NB4 (cell line): Measurements from ENCODE around the gene RPL19.

Source experiments
- DNase-seq: peaks from one replicate; pipeline ENCODE4 v3.0.0; 2010; ENCODE audit warnings: low read depth
- H3K4me3 ChIP-seq: one replicate; pipeline ENCODE4 v1.5.1; 2011; ENCODE audit warnings: mild to moderate bottlenecking, low read depth, low read length, moderate library complexity
- MYC ChIP-seq: IDR thresholded peaks from 2 replicates; pipeline ENCODE4 v1.6.1; 2011; ENCODE audit warnings: low read depth, low read length
- POLR2A ChIP-seq: IDR thresholded peaks from 2 replicates; pipeline ENCODE4 v1.6.1; 2011; ENCODE audit warnings: mild to moderate bottlenecking; ENCODE audit not compliant: insufficient read length; ENCODE audit errors: extremely low read depth
- TF ChIP-seq, protein P1 (sequence below): IDR thresholded peaks from one replicate; pipeline ENCODE4 v1.5.1; 2012; ENCODE audit warnings: low read depth, low read length
- TF ChIP-seq, protein P2 (sequence below): IDR thresholded peaks from 2 replicates; pipeline ENCODE4 v1.6.1; 2011; ENCODE audit warnings: low read depth, low read length

Gene RPL19

DNA sequence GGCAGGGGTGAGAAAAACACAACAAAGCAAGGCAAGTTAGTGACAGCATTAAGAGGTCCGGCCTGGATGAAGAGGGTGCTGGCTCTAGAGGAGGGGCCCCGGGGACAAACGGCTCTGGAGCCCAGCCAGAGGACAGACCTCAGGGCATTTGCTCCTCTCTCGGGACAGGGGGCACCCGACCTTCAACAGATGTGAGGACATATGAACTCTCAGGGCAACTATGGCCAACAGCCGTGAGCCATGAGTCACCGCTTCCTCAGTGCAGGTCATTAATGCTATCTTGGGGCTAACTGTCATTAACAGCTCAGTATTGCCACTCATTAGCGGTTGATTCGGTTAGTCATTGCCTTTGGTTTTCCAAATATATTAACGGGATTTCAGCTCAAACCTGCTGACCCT is 24.4 kb upstream of the RPL19 start:
- TF ChIP-seq POLR2A: no peak
- TF ChIP-seq MYC: peak; percentile 11; the same call in 1 of the 2 replicates

DNA sequence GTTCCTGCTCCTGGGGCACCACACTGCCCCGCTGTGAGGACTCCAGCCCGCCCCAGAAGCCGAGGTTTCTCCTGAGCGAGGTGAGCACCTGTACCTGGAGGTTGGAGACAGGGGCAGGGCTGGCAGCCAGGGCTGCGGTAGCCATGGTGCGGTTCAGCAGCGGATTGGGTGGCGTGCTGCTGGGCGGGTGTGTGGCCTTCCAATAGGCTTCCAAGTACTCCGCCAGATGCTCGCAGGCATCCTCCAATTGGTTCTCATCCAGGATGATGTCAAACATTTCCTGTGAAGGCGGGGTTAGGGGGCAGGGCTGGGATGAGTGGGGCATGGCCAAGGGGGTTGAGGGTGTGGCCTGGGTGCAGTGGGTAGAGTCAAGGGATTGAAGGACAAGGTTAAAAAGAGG is 22.8 kb upstream of the RPL19 start:
- DNase-seq: peak; percentile 68
- H3K4me3 ChIP-seq: no peak overlapping the region
- no peak for TF ChIP-seq POLR2A
- TF ChIP-seq, protein P1, sequence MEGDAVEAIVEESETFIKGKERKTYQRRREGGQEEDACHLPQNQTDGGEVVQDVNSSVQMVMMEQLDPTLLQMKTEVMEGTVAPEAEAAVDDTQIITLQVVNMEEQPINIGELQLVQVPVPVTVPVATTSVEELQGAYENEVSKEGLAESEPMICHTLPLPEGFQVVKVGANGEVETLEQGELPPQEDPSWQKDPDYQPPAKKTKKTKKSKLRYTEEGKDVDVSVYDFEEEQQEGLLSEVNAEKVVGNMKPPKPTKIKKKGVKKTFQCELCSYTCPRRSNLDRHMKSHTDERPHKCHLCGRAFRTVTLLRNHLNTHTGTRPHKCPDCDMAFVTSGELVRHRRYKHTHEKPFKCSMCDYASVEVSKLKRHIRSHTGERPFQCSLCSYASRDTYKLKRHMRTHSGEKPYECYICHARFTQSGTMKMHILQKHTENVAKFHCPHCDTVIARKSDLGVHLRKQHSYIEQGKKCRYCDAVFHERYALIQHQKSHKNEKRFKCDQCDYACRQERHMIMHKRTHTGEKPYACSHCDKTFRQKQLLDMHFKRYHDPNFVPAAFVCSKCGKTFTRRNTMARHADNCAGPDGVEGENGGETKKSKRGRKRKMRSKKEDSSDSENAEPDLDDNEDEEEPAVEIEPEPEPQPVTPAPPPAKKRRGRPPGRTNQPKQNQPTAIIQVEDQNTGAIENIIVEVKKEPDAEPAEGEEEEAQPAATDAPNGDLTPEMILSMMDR: no peak
- TF ChIP-seq, protein P2, sequence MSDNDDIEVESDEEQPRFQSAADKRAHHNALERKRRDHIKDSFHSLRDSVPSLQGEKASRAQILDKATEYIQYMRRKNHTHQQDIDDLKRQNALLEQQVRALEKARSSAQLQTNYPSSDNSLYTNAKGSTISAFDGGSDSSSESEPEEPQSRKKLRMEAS: no peak
- TF ChIP-seq MYC: no peak

More for the DNA sequence above, 24.4 kb upstream of the RPL19 start:
- DNase-seq: peak; percentile 95
- peak overlapping the region; percentile 61 for H3K4me3 ChIP-seq

DNA sequence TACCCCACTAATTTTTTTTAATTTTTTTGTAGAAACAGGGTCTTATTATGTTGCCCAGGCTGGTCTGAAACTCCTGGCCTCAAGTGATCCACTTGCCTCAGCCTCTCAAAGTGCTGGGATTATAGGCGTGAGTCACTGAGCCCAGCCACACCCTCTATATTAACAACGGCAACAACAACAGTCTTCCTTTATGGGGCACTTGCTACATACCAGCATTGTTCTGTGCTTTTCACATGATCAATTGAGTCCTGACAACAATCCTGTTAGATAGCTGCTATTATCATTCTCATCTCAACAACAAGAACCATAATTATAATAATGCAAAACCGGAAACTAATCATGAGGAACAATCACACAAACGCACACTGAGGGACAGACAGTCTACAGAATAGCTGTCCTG is 21.5 kb upstream of the RPL19 start:
- peak; percentile 74 for DNase-seq
- H3K4me3 ChIP-seq: no peak overlapping the region
- TF ChIP-seq MYC (no peak), POLR2A (no peak)
- TF ChIP-seq, protein P2: no peak
- TF ChIP-seq, protein P1: no peak

DNA sequence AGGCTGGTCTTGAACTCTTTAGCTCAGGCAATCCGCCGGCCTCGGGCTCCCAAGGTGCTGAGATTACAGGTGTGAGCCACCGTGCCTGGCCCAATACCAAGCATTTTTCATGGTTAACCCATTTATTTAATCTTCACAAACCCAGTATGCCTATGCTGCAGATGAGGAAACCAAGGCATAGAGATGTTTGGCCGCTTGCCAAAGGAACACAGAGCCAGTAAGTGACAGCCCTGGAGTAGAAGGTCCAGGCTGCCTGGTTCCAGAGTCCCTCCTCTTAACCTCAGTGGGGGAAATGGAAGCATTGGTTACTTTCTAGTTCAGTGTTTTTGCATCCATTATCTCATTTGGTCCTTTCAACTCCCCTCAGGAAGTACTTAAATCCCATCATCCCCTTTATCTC is 18.8 kb upstream of the RPL19 start:
- H3K4me3 ChIP-seq: no peak overlapping the region
- DNase-seq: no peak
- no peak for TF ChIP-seq POLR2A
- TF ChIP-seq MYC: no peak

DNA sequence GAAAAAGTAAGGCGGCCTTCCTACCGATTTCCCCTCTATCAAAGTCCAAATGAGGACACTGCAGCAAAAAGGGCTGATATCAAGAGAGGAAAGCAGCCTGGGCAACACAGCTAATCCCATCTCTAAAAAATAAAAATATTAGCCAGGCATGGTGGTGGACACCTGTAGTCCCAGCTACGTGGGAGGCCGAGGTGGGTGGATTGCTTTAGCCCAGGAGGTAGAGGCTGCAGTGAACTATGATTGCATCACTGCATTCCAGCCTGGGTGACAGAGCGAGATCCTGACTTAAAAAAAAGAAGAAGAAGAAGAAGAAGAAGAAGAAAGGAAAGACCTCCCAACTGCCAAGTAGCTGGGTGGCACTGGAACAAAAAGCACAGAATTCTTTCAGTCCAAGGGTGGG is 17.0 kb upstream of the RPL19 start:
- no peak overlapping the region for H3K4me3 ChIP-seq
- DNase-seq: no peak
- TF ChIP-seq MYC (no peak), POLR2A (no peak)
- TF ChIP-seq, protein P1: no peak
- TF ChIP-seq, protein P2: no peak

DNA sequence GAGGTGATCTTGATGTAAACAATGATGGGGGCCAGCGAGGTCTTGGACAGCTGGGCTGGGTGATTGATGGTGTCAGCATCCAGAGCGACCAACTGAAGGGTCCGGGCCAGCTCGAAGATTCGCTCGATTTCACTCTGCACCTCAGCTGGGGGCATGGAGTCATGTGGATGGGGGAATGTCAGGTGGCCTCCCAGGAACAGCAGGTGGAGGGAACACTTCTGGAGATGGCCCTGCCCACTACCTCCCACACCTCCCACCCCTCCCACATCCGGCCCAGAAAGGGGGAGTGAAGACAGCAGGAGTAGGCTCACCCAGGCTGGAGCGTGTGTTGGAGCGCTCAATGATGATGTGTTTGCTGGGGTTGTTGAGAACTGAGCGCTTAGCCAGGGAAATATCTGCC is 16.4 kb upstream of the RPL19 start:
- TF ChIP-seq, protein P1: no peak
- no peak for TF ChIP-seq MYC
- no peak for TF ChIP-seq POLR2A
- TF ChIP-seq, protein P2: no peak
- no peak overlapping the region for H3K4me3 ChIP-seq
- no peak for DNase-seq

DNA sequence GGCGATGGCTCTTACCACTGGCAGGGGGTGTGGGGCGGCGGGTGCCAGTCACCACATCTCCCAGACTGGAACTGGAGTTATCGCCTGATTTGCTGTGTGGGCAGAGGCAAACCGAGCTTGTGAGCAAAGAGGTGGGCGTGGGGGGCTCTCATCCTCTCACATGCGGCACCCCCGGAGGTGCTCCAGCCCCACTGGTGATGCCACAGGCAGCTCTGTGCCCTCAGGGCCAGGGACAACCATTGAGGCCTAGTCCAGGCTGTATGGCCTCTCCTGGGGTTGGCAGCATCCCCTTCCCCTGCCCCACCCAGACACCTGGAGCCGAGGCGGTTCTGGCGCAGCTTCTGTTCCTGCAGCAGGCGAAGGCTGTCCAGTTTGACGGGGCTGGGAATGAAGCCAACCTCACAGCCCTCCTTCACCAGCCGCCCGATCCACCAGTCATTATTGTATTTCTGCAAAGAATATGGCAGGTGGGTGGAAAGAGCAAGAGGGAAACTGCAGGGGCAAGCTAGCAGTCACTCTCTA is 13.5 kb upstream of the RPL19 start:
- no peak overlapping the region for H3K4me3 ChIP-seq
- TF ChIP-seq POLR2A (no peak), MYC (no peak)
- TF ChIP-seq, protein P2: no peak
- DNase-seq: no peak
